GM23338 (cell line): ENCODE measurements around the gene DNAI2. TPM values are rescaled to one million over a fixed set of nuclear protein-coding genes. Genes with fewer than 3 reads are reported as not detected.

Source experiments
- ATAC-seq: fragments of 200-7000 bp; cut with Tn5 transposase; 3 replicates; pipeline ENCODE4 v1.9.1; 2020
- DNase-seq: peaks from one replicate; pipeline ENCODE4 v3.0.0-alpha.2; 2015; ENCODE audit warnings: low spot score
- H2AFZ ChIP-seq: fragments of 200-600 bp; sonication (generic); 2 replicates; pipeline ENCODE4 v1.8.0; 2016; ENCODE audit warnings: antibody characterized with exemption, mild to moderate bottlenecking, moderate library complexity
- H3F3A ChIP-seq: fragments of 200-600 bp; sonication (generic); replicated peaks from 2 replicates; pipeline ENCODE4 v1.8.0; 2017; ENCODE audit warnings: antibody characterized with exemption, mixed run types, low read depth
- H3K27ac ChIP-seq: fragments of 200-600 bp; sonication (generic); 2 replicates; pipeline ENCODE4 v1.6.1; 2016; ENCODE audit warnings: low read depth
- H3K27me3 ChIP-seq: fragments of 200-600 bp; sonication (generic); 2 replicates; pipeline ENCODE4 v1.8.0; 2016; ENCODE audit warnings: mild to moderate bottlenecking, mixed run types, moderate library complexity; ENCODE audit not compliant: insufficient read depth
- H3K36me3 ChIP-seq: fragments of 200-600 bp; sonication (generic); 2 replicates; pipeline ENCODE4 v1.8.0; 2016; ENCODE audit warnings: mild to moderate bottlenecking; ENCODE audit not compliant: insufficient read depth
- H3K4me1 ChIP-seq: fragments of 200-600 bp; sonication (generic); 2 replicates; pipeline ENCODE4 v1.8.0; 2016; ENCODE audit warnings: mild to moderate bottlenecking, moderate library complexity; ENCODE audit not compliant: insufficient read depth
- H3K4me2 ChIP-seq: fragments of 200-600 bp; sonication (generic); 2 replicates; pipeline ENCODE4 v1.7.1; 2017; ENCODE audit warnings: mixed run types
- H3K4me3 ChIP-seq: fragments of 200-600 bp; sonication (generic); 2 replicates; pipeline ENCODE4 v1.6.1; 2016; ENCODE audit warnings: mixed run types
- H3K79me2 ChIP-seq: fragments of 200-600 bp; sonication (generic); replicated peaks from 2 replicates; pipeline ENCODE4 v1.8.0; 2017; ENCODE audit warnings: mild to moderate bottlenecking; ENCODE audit not compliant: insufficient read depth
- H3K9me2 ChIP-seq: fragments of 200-600 bp; sonication (generic); 2 replicates; pipeline ENCODE4 v1.8.0; 2017; ENCODE audit not compliant: insufficient read depth
- H4K20me1 ChIP-seq: fragments of 200-600 bp; sonication (generic); replicated peaks from 2 replicates; pipeline ENCODE4 v1.8.0; 2017; ENCODE audit warnings: mild to moderate bottlenecking; ENCODE audit not compliant: insufficient read depth
- H3K27ac Mint-ChIP-seq: 2 replicates; pipeline ENCODE4 v1.8.0; 2020; ENCODE audit warnings: inconsistent platforms, mild to moderate bottlenecking, moderate library complexity, mixed read lengths
- H3K27me3 Mint-ChIP-seq: 3 replicates; pipeline ENCODE4 v1.8.0; 2022; ENCODE audit warnings: low read depth, mild to moderate bottlenecking, moderate library complexity, mixed read lengths, inconsistent platforms; ENCODE audit not compliant: insufficient read depth, poor library complexity
- H3K36me3 Mint-ChIP-seq: 3 replicates; pipeline ENCODE4 v1.8.0; 2021; ENCODE audit warnings: low read depth, mild to moderate bottlenecking, inconsistent platforms, moderate library complexity, mixed read lengths
- H3K4me1 Mint-ChIP-seq: 3 replicates; pipeline ENCODE4 v1.8.0; 2020; ENCODE audit warnings: mild to moderate bottlenecking, inconsistent platforms, mixed read lengths
- H3K4me3 Mint-ChIP-seq: 3 replicates; pipeline ENCODE4 v1.8.0; 2021; ENCODE audit warnings: moderate library complexity, mild to moderate bottlenecking, inconsistent platforms, mixed read lengths
- H3K9me3 Mint-ChIP-seq: 3 replicates; pipeline ENCODE4 v1.8.0; 2020; ENCODE audit warnings: moderate library complexity, mild to moderate bottlenecking, inconsistent platforms, mixed read lengths
- ETS1 ChIP-seq: IDR thresholded peaks from 2 replicates; pipeline ENCODE4 v1.6.1; 2016; ENCODE audit warnings: antibody characterized with exemption
- JUNB ChIP-seq: IDR thresholded peaks from one replicate; pipeline ENCODE4 v1.6.1; 2016; ENCODE audit warnings: antibody characterized with exemption; ENCODE audit not compliant: unreplicated experiment
- POLR2AphosphoS5 ChIP-seq: IDR thresholded peaks from 2 replicates; pipeline ENCODE4 v1.6.1; 2016; ENCODE audit warnings: antibody characterized with exemption, low read depth
- REST ChIP-seq: IDR thresholded peaks from one replicate; pipeline ENCODE4 v1.6.1; 2018; ENCODE audit warnings: antibody characterized with exemption; ENCODE audit not compliant: unreplicated experiment
- ZNF462 ChIP-seq: fragments of 250-450 bp; sonication (Bioruptor Pico); IDR thresholded peaks from 2 replicates; pipeline ENCODE4 v1.5.0; 2020; ENCODE audit warnings: mild to moderate bottlenecking, moderate library complexity
- polyA plus RNA-seq: library from polyadenylated mRNA; unstranded; fragments of >200 nt; fragmentation: Nextera tagmentation; extraction: Ambion mirVana; gene quantifications from 2 replicates; pipeline ENCODE4 v1.2.1, GENCODE V29; 2016
- total RNA-seq: library from RNA; depleted of rRNA; stranded (reverse); fragments of >200 nt; shearing (Covaris generic); gene quantifications from 2 replicates; pipeline ENCODE4 v1.2.3, GENCODE V29; 2014

Gene DNAI2
- total and polyA plus RNA-seq, 2 experiments from 2014 or later: 0.21 TPM; not detected in 1

GRCh38 chr17:74325743-74326379 lies 51.8 kb downstream of the DNAI2 start, which contains the start of gene KIF19:
Gene KIF19, plus strand, starts transcription at chr17:74326226. Its CDS starts 124 bp downstream, at chr17:74326350.
- ATAC-seq (peak; percentile 89), DNase-seq (peak; percentile 85)
- Histone ChIP-seq H3K9me2 (no peaks in the 10 kb centered on the region), H3K27ac (no peak within 1 kb of the TSS), H3K4me3 (peak within 1 kb of the TSS; percentile 68), H3K79me2 (no peaks in the 10 kb centered on the region), H4K20me1 (no peaks in the 10 kb centered on the region), H3K36me3 (no peaks in the 10 kb centered on the region), H3F3A (no peaks in the 10 kb centered on the region), H3K27me3 (peaks cover 31% of the 10 kb centered on the region), H2AFZ (peak within 1 kb of the TSS; percentile 93), H3K4me1 (peaks cover 4% of the 10 kb centered on the region; the same call in 1 of the 2 replicates), H3K4me2 (peak within 1 kb of the TSS; percentile 92)
- no peak for TF ChIP-seq REST
- Mint-ChIP-seq H3K9me3 (no peaks in the 10 kb centered on the region), H3K27me3 (peaks cover 30% of the 10 kb centered on the region), H3K4me1 (peaks cover 18% of the 10 kb centered on the region), H3K27ac (no peak within 1 kb of the TSS), H3K4me3 (peak within 1 kb of the TSS; percentile 63), H3K36me3 (no peaks in the 10 kb centered on the region; the same call in 2 of the 3 replicates)

GRCh38 chr17:74326506-74326905 lies 52.5 kb downstream of the DNAI2 start:
- peak; percentile 23 for ATAC-seq
- no peak overlapping the region for H3K27ac ChIP-seq
- H3K27me3 Mint-ChIP-seq: peaks cover 30% of the 10 kb centered on the region
- no peaks in the 10 kb centered on the region for H3K9me3 Mint-ChIP-seq
- peak overlapping the region; percentile 68 for H3K4me3 ChIP-seq
- no peaks in the 10 kb centered on the region for H3K79me2 ChIP-seq
- no peak for TF ChIP-seq ETS1
- TF ChIP-seq POLR2AphosphoS5: no peak
- TF ChIP-seq JUNB: no peak
- no peak for TF ChIP-seq ZNF462 (CRISPR knock-in tag)
- H3K36me3 Mint-ChIP-seq: no peaks in the 10 kb centered on the region; the same call in 2 of the 3 replicates
- no peaks in the 10 kb centered on the region for H4K20me1 ChIP-seq
- H3K4me2 ChIP-seq: peak overlapping the region; percentile 92
- H3K9me2 ChIP-seq: no peaks in the 10 kb centered on the region
- no peaks in the 10 kb centered on the region for H3K36me3 ChIP-seq
- peaks cover 31% of the 10 kb centered on the region for H3K27me3 ChIP-seq
- H3K4me3 Mint-ChIP-seq: peak overlapping the region; percentile 62
- no peak overlapping the region for H3K27ac Mint-ChIP-seq
- peaks cover 4% of the 10 kb centered on the region; the same call in 1 of the 2 replicates for H3K4me1 ChIP-seq
- H3K4me1 Mint-ChIP-seq: peaks cover 18% of the 10 kb centered on the region
- no peaks in the 10 kb centered on the region for H3F3A ChIP-seq
- H2AFZ ChIP-seq: peak overlapping the region; percentile 93
- peak; percentile 33 for DNase-seq
